Left ventricle myocardium inferior (tissue), 1 donor: ENCODE results near the gene OR10H5. TPM values are rescaled to one million over a fixed set of nuclear protein-coding genes. Genes with fewer than 3 reads are reported as not detected.
"Not testable (repeated sequence)": the region's sequence is repeated elsewhere in the genome, so short reads cannot be mapped to it uniquely, and the experiment has no call there.

ENCODE experiments used
- DNase-seq: peaks from one replicate; pipeline ENCODE4 v3.0.0-alpha.2; 2020
- H3K27ac ChIP-seq: fragments of 200-600 bp; replicated peaks from 2 replicates; pipeline ENCODE4 v1.8.0; 2021
- H3K27me3 ChIP-seq: fragments of 200-600 bp; 2 replicates; pipeline ENCODE4 v1.8.0; 2021; ENCODE audit warnings: low read depth
- H3K36me3 ChIP-seq: fragments of 200-600 bp; 2 replicates; pipeline ENCODE4 v1.8.0; 2021
- H3K4me1 ChIP-seq: fragments of 200-600 bp; 2 replicates; pipeline ENCODE4 v1.8.0; 2021
- H3K4me3 ChIP-seq: fragments of 200-600 bp; 2 replicates; pipeline ENCODE4 v1.8.0; 2021; ENCODE audit warnings: mild to moderate bottlenecking, moderate library complexity
- H3K9me3 ChIP-seq: fragments of 200-600 bp; replicated peaks from 2 replicates; pipeline ENCODE4 v1.8.0; 2021
- intact Hi-C: fragments of 100-400 bp; cut with micrococcal nuclease; formaldehyde crosslinking; loops from one replicate; pipeline ENCODE4 v1.11.0; 2022
- total RNA-seq: library from RNA; stranded (reverse); fragmentation: NEBNext Ultra II Directional; extraction: Animal tissue kit (Norgen Biotek cat#: 25700); gene quantifications from one replicate; pipeline ENCODE4 v1.2.1, GENCODE V29; 2021
- TF ChIP-seq, protein P1 (sequence below): fragments of 200-600 bp; IDR thresholded peaks from 2 replicates; pipeline ENCODE4 v1.8.0; 2021; ENCODE audit warnings: antibody characterized with exemption, mild to moderate bottlenecking, borderline replicate concordance
- donor health status: DM: no; HTN: yes; CAD: no; lungs with severe emphysema.

Gene OR10H5
- total RNA-seq, 1 donor from 2014 or later = not detected

GRCh38 chr19:15788594-15789270, 1.3 kb downstream of the OR10H5 start:
- H3K4me3 ChIP-seq = no peak overlapping the region
- peaks cover 46% of the 10 kb centered on the region for H3K27me3 ChIP-seq
- no peak for DNase-seq
- H3K27ac ChIP-seq = no peak overlapping the region
- no peaks in the 10 kb centered on the region for H3K36me3 ChIP-seq
- intact Hi-C loops = no loop called here
- H3K9me3 ChIP-seq = no peaks in the 10 kb centered on the region
- no peaks in the 10 kb centered on the region for H3K4me1 ChIP-seq
- TF ChIP-seq, protein P1, sequence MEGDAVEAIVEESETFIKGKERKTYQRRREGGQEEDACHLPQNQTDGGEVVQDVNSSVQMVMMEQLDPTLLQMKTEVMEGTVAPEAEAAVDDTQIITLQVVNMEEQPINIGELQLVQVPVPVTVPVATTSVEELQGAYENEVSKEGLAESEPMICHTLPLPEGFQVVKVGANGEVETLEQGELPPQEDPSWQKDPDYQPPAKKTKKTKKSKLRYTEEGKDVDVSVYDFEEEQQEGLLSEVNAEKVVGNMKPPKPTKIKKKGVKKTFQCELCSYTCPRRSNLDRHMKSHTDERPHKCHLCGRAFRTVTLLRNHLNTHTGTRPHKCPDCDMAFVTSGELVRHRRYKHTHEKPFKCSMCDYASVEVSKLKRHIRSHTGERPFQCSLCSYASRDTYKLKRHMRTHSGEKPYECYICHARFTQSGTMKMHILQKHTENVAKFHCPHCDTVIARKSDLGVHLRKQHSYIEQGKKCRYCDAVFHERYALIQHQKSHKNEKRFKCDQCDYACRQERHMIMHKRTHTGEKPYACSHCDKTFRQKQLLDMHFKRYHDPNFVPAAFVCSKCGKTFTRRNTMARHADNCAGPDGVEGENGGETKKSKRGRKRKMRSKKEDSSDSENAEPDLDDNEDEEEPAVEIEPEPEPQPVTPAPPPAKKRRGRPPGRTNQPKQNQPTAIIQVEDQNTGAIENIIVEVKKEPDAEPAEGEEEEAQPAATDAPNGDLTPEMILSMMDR = no peak

- H3K36me3 ChIP-seq = no peaks in the 10 kb centered on the region
- intact Hi-C loops = no loop called here
- TF ChIP-seq, protein P1 = no peak
- H3K27me3 ChIP-seq = peaks cover 39% of the 10 kb centered on the region
- H3K4me3 ChIP-seq = no peak overlapping the region
- H3K4me1 ChIP-seq = no peaks in the 10 kb centered on the region
- no peaks in the 10 kb centered on the region for H3K9me3 ChIP-seq
- no peak overlapping the region for H3K27ac ChIP-seq
- no peak for DNase-seq
These were observed 2.6 kb downstream of the OR10H5 start for GRCh38 chr19:15790096-15790495.

DNA sequence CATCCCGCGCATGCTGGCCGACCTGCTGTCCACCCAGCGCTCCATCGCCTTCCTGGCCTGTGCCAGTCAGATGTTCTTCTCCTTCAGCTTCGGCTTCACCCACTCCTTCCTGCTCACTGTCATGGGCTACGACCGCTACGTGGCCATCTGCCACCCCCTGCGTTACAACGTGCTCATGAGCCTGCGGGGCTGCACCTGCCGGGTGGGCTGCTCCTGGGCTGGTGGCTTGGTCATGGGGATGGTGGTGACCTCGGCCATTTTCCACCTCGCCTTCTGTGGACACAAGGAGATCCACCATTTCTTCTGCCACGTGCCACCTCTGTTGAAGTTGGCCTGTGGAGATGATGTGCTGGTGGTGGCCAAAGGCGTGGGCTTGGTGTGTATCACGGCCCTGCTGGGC, 6.8 kb downstream of the OR10H5 start:
- peaks cover 40% of the 10 kb centered on the region for H3K27me3 ChIP-seq
- H3K4me3 ChIP-seq, H3K4me1 ChIP-seq, intact Hi-C loops, H3K36me3 ChIP-seq, DNase-seq, H3K27ac ChIP-seq, H3K9me3 ChIP-seq: not testable (repeated sequence)

GRCh38 chr19:15810335-15810734, 22.9 kb downstream of the OR10H5 start:
- H3K4me1 ChIP-seq = no peaks in the 10 kb centered on the region
- H3K27me3 ChIP-seq = peaks cover 70% of the 10 kb centered on the region
- intact Hi-C loops = no loop called here
- no peaks in the 10 kb centered on the region for H3K36me3 ChIP-seq
- no peak overlapping the region for H3K27ac ChIP-seq
- TF ChIP-seq, protein P1 = peak; percentile 54
- no peak overlapping the region for H3K4me3 ChIP-seq
- no peak for DNase-seq
- no peaks in the 10 kb centered on the region for H3K9me3 ChIP-seq

GRCh38 chr19:15811476-15811875, 24.0 kb downstream of the OR10H5 start:
- no peak for DNase-seq
- intact Hi-C loops = no loop called here
- no peak overlapping the region for H3K4me3 ChIP-seq
- no peak overlapping the region for H3K27ac ChIP-seq
- no peaks in the 10 kb centered on the region for H3K9me3 ChIP-seq
- H3K27me3 ChIP-seq = peaks cover 68% of the 10 kb centered on the region
- TF ChIP-seq, protein P1 = no peak
- H3K4me1 ChIP-seq = no peaks in the 10 kb centered on the region
- H3K36me3 ChIP-seq = no peaks in the 10 kb centered on the region

DNA sequence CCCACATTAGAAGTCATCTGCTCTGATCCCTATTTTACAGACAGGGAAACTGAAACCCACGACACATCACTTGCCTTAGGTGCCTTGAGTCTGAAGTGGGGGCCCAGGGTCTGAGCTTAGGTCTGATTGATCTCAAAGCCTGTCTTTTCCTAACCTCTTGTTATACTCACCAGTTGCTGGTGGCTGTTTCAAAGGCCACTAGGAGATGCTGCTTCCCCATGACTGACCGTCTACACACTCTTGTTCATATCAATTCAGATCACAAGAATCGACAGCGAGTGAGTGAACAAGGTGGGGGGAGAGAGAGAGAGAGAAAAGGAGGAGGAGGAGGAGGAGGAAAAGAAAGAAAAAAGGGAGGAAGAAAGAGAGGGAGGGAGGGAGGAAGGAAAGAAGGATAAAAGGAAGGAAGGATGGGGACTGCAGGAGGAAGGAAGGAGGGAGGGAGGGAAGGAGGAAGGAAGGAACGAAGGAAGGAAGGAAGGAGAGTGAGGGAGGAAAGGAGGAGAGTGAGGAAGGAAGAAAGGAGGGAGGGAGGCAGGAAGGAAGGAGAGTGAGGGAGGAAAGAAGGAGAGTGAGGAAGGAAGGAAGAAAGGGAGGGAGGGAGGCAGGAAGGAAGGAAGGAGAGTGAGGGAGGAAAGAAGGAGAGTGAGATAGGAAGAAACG, 24.7 kb downstream of the OR10H5 start:
- H3K27me3 ChIP-seq = peaks cover 66% of the 10 kb centered on the region
- intact Hi-C loops = no loop called here
- no peak overlapping the region for H3K4me3 ChIP-seq
- no peaks in the 10 kb centered on the region for H3K9me3 ChIP-seq
- TF ChIP-seq, protein P1 = no peak
- H3K36me3 ChIP-seq = no peaks in the 10 kb centered on the region
- DNase-seq = no peak
- no peak overlapping the region for H3K27ac ChIP-seq
- no peaks in the 10 kb centered on the region for H3K4me1 ChIP-seq
